Fibroblast of the conjunctiva (primary cell): ENCODE results near the gene FHDC1.

Experiments
- DNase-seq: peaks from one replicate; pipeline ENCODE4 v3.0.0-alpha.2; 2010; ENCODE audit warnings: low read depth

Gene FHDC1

DNA sequence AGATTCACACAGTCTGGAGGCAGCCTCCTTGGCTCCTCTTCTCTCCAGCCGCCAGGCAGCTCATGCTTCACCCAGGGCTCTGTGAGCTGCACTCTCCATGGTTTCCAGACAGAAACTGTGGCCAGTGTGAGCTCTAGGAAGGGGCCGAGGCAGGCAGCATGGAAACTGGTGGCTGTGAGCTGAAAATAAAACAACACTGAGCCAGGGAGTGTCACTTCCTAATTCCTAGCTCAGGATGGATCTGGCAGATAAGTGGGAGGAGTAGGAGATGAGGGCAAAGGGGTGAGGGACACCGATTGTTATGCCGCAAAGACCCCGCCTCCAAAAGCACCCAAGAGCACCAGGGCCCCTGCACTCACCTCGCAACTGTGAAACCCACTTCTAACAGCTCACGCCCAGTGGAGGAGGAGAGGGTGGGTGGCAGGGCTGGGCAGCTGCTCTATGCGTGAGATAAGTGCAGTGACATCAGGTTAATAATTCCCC lies 69.8 kb downstream of the FHDC1 start:
- DNase-seq, result no peak

DNA sequence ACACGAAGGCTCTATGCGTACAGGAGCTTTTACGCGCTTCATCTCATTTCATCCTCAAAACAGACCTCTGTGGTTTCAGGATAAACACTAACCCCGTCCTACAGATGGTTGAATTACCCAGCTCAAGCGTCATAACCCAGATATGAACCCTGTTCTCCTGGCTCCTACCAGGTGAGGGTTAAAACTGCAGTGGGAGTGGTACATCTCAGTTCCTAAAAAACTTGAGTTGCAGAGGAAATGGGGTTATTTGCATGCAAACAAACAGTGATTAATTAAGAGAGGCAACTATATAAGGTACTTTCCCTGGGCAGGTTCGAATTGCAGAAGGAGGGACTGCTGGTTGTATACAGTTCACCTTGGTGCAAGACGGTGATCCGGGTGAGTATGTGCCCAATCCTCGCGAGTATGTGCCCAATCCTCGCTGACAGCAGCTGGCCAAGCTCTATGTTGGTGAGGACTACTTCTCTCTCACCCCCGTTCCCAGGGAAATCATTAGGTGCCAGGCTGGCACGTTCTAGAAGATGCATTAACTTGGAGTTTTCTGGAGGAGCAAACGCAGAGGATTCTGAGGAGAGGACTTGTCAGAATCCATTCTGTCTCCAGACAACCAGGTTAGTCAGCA lies 72.6 kb downstream of the FHDC1 start:
- no peak for DNase-seq

DNA sequence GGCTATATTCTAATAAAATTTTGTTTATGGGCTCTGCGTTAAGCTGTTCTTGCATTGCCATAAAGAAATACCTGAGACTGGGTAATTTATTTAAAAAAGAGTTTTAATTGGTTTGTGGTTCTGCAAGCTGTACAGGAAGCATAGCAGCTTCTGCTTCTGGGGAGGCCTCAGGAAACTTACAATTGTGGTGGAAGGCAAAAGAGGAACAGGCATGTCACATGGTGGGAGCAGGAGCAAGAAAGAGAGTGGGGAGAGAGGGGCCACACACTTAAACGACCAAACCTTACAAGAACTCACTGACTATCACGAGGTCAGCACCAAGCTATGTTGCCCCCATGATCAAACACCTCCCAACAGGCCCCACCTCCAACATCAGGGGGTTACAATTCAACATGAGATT lies 74.0 kb downstream of the FHDC1 start:
- DNase-seq, result no peak

DNA sequence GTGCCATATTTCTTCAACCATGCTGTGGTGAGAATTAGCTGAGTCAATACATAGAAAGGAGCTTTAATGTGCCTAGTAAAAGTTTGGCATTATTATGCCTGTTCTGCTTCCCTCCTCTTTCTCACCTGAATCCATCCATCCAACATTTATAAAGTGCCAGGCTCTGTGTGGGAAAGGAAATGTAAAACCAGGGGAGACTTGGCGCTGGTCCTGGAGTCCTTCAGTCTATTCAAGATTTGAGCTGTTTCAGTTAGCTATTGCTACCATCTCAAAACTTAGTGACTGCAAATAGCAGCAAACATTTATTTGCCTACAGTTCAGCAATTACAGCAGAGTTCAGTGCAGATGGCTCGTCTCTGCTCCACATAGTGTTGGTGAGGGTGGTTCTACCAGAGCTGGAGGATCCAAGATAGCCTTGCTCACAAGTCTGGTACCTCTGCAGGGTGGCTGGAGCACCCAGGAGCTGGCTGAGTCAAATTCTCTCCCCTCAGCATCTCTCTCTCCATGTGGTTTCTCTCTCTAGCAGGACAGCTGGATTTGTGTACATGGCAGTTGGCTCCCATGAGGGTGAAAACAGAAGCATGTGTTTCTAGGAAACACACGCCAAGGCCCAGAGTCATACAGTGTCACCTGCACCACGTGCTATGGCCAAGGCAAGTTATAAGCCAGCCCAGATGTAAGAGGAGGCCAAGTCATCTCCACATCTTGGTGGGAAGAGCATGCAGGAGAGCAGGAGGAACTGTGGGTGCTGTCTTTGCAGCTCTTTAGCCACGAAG lies 77.3 kb downstream of the FHDC1 start:
- DNase-seq, result no peak

DNA sequence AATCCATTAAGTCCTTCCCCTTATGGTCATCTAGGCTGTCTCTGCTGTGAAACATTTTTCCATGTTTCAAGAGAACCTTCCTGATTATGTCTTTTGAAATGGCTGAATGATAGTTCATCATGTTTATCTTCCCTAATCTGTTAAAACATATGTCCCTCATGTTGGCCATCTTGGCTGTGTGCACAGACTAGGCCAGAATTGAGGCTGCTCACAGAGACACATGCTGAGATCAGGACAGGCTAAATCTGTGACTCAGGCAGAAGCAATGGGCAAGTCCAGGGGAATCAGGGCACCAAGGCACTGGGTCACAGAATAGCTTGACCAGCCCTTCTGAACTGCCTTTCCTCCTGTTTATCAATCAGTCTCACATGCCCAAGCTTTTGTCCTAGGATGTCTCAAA lies 78.3 kb downstream of the FHDC1 start:
- DNase-seq, result no peak

DNA sequence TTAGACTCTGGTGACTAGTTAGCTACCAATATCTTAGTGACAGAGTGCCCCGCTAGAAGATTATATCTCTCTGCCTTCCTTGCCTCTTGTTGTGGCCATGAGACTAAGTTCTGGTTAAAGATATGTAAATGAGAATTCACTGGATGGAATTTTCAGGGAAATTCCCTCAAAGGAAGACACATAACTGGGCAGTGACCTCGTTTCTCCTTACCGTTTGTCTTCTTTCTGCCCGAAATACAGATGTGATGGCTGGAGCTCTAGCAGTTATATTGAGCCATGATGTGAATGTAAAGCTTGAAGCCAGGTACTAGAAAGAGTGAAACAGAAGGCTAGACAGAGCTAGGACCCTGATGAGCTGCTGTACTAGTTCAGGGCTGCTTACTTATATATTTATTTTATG lies 80.5 kb downstream of the FHDC1 start:
- no peak for DNase-seq

DNA sequence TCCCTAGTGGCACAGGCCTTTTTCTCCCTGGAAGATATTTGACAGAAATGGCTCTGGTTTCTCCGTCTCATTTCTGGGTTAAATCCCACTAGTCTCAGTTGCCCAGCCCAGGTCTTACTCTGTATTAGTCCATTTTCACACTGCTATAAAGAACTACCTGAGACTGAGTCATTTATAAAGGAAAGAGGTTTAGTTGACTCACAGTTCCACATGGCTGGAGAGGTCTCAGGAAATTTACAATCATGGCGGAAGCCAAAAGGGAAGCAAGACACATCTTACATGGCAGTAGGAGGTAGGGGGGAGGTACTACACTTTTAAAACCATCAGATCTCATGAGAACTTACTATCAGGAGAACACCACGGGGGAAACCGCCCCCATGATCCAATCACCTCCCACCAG lies 81.9 kb downstream of the FHDC1 start:
- DNase-seq, result no peak

DNA sequence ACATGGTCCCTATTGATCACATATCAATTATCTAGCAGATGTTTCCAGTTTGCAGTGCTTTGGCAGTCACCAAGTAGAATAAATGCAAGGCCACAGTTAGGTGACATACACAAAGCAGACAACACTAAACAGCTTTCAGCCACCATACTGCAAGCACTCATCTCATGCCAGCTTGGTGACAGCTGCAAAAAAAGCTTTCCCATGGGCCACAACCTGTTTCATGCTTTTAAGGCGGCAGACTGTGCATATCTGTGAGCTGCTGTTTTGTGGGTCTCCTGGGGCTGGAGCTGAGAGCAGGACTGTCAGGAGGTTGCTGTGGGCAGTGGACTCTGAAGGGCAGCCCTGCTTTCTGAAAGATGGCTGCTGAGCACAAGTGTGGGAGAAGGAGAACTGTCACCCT lies 82.6 kb downstream of the FHDC1 start:
- no peak for DNase-seq

DNA sequence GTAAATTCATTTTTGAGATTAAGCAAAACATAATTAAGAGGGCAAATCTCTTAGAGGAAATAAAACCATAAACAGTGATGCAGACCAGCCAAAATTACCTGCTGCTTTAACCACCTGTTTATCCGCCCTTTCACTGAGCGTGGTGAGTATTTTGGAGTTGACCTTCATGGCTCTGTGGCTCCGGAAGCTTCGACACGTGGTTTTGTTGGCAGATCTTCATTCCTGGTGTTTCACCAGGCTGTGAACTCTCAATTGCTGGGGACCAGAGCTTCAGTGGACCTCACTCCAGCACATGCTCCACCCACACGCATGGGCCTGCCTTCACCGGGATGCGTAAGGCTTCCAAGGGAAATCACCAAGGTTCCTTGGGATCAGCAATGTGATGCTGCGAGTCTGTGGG lies 83.8 kb downstream of the FHDC1 start:
- no peak for DNase-seq

DNA sequence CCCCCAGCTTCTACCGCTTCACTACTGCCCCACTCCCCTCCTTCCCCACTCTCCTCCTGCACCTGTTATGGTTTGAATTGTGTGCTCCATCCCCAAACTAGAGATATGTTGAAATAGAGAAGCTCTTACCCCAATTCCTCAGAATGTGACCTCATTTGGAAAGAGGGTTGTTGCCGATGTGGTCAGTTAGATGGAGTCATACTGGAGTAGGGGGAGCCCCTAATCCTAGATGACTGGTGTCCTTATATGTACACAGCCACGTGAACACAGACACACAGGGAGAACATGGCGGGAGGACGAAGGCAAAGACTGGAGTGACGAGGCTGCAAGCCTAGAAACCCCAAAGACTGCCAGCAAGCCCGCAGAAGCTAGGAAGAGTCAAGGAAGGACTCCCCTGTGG lies 84.3 kb downstream of the FHDC1 start:
- no peak for DNase-seq

DNA sequence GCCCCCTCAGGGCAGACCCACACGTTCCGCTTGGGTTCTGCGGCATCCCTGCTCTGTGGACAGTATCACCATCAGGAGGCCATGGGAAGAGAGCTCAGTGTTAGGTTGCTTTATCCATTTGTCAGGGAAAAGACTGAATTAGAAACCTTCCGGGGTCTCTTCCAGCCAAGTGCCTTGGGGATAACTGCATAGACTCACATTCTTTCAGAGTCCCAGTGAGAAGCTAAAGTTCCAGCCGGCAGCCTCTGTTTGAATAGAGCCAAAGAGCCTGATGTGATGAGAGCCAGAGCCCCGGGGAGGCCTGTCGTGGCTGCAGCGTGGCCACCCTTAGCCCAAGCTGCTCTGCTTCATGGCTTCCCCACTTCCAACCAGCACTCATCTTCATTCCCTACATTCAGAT lies 85.2 kb downstream of the FHDC1 start:
- no peak for DNase-seq

DNA sequence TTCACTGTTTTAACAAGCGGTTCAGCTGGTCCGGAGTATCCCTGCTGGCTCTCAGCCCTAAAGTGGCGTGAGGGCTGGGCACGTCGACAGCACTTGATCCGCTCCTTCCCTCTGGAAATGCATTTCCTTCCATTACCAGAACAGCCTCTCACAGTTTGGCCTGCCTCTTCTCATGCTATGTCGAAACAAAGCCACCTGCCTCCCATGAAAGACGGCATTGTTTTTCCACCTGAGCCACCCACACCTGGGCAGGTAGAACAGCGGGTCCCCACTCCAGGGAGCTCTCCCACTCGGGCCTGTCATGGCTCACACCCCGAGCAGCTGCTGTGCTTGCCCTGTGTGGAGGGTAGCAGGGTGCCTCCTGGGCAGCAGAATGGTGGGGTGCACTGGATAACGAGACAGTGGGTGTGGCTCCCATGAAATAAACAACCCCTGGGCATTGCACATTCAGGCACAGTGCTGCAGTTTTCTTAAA lies 86.2 kb downstream of the FHDC1 start:
- no peak for DNase-seq

DNA sequence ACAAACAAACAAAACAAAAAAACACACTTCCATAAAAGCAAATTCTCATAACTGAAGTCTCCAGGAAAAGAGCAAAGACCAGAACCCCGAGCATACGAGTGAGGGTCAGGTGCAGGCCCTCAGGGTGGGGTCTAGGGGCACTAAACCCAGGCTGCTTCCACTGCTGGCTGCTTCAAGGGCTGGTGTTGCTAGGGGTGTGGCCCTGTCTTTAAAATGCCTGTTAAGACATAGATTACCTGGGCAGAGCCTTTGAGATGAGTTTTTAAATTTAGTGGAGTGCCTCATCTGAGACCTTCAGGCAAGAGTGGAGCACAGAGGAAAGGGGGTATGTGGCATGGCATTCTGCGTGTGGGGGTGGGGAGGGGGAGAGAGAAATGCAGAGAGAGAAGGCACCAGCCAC lies 87.0 kb downstream of the FHDC1 start:
- no peak for DNase-seq

DNA sequence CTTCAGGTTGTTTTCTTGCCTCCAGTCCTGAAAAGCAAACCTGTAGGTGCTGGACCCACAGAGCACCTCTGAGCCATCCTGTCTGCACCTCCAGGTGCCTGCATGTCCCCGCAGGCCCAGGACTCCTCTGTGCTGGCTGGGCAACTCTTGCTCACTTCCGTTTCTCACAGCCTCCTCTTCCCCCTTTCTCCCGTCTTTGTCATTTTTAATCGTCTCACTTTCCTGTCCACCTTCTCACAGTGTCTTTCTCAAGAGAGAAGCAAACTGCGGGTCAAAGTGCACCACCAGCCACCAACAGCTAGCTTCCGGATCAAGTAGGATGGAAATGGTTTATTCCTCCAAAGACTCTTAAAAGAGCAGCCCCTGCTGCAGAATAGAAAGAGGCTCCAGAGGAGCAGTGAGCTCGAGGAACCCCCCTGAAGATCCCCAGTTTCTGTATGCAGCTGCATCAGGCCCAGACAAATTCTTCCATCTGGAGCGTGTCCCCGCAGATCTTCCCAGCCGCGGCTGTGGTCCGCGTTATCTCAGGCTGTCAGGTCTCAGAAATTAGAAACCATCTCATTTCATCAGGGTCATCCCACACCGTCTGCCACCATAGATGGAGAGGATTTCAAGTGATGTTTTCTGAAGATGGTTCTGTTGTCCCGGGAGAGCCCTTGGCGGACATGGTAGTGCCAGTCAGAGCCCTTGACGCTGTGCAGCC lies 87.7 kb downstream of the FHDC1 start:
- DNase-seq, result no peak

DNA sequence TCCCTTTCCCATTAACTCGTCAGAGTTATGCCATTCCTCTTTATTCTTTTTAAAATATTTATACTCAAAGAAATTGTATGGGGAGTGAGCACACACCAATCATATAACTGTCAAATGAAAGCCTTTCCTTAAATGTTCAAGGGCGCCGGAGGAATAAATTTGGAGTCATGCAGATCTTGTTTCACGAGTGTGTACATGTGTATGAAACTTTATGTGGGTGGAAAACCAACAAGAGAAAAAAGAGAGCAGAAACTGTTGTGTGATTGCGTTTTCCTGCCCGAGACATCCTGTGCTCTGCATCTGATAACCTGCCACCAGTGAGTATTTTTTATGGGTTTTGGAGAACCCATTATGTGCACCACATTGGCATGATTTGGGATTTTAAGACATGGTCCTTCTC lies 88.3 kb downstream of the FHDC1 start:
- DNase-seq, result no peak

DNA sequence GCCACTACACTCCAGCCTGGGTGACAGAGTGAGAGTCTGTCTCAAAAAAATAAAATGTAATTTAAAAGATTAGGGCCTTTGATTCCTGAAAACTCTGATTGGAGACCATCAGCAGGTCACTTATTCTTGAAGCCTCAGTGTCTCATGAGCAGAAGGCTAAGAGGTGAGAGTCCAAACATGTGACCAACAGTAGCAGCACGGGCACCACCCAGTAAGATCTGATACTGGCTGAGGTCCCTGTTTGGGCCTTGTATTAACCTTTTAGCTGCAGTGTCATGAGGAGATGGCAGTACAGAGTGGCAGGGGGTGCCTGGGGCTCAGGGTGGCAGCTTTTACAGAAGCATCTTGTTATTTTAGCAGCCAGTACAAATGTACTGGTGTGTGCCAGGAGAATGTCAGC lies 89.3 kb downstream of the FHDC1 start:
- no peak for DNase-seq

DNA sequence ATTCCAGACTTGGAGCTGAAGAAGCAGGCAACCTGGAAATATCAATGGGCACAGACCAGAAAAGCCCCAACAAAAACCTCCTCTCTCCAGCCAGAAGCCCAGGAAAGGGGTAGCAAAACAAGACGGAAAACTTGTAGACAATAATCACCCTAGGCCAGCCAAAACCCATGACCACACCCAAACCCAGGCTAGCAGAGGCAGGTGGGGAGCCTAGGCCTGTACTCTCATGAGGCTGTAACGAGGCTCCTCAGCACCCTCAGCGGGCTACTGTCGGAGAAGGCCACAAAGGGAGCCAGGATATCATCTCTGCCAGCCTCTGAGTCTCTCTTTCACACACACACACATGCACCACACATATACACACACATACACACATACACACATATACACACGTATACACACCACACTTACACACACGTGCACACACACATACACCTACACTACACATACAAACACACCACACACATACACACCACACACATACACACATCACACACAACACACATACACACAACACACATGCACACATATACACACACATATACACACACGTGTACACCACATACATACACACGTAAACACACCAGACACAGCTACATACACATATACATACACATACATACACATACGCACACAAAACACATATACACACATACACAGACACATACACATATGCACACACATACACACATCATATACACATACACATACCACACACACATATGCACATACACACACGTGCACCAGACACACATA lies 90.6 kb downstream of the FHDC1 start:
- DNase-seq, result no peak

DNA sequence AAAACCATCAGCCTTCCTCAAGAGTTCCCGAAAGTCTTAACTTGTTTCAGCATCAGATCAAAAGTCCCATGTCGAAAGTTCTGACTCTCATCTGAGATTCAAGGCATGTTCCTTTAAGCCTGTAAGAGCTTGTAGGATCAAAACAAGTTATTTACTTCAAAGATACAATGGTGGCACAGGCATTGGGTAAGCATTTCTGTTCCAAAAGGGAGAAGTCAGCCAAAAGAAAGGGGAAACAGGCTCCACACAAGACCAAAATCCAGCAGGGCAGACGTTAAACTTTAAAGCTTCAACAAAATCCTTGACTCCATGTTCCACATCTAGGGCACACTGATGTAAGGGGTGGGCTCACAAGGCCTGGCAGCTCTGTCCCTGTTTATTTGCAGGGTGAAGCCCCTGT lies 91.7 kb downstream of the FHDC1 start:
- DNase-seq, result no peak

DNA sequence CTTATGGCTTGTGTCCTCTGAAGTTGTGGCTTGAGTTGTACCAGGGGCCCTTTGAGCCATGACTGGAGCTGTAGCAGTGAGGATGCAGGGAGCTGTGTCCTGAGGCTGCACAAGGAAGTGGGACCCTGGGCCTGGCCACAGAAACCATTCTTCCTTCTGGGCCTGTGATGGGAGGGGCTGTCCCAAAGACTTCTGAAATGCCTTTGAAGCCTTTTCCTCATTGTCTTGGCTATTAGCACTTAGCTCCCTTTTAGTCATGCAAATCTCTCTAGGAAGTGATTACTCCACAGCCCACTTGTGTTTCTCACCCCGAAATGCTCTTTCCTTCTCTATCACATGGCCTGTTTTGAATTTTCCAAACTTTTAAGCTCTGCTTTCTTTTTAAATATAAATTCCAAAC lies 92.4 kb downstream of the FHDC1 start:
- no peak for DNase-seq
